ENCODE results near the gene SLC1A4.

The SLC1A4 gene

GRCh38 chr2:65072181-65072970 lies 83.2 kb downstream of the SLC1A4 start:
- TF ChIP-seq POLR2AphosphoS5 (IDR thresholded peaks at IDR 0.05; ENCODE audit: low read depth, low read length) (no peak), TAF1 (IDR thresholded peaks at IDR 0.05; ENCODE audit: borderline replicate concordance, insufficient read depth, low read length) (no peak), FOXP2 (optimal IDR thresholded peaks at IDR 0.05; ENCODE audit: borderline replicate concordance, extremely low read depth, extremely low read length, insufficient read depth) (no peak), REST (IDR thresholded peaks at IDR 0.05; ENCODE audit: insufficient read depth in 1 of 2, low read depth in 2 of 2, low read length in 2 of 2) (no peak), SIN3A (IDR thresholded peaks at IDR 0.05; ENCODE audit: borderline replicate concordance, insufficient read depth, low read length) (no peak)
